NCI-H510A treated with DMSO at 0.1 percent for 48 hours (cell line): ENCODE measurements around the gene CCN2.
A peak's percentile ranks its signal among the peaks of the same experiment; 100 is the strongest.

Source experiments
- DNase-seq: peaks from one replicate; lab custom pipeline; 2025; lab: John Stamatoyannopoulos, UW

CCN2 gene

DNA sequence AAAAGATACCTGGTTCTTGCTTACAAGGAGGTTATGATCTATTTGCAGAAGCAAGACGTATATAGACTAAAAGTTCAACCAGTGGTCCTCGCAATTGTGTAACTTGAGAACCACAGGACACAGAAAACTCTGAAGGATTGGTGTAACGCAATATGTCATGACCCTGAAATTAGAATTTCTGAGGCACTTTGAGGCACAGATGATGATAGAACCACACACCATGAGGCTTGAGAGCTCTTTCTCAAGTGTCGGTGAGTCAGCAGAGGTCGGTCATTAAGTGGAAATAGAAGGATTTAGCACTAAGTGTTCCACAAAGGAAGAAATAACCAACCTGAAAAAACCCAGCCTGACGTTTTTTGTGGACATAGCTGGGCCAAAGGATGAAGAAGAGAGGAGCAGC, 15.3 kb upstream of the CCN2 start:
- no peak for DNase-seq

DNA sequence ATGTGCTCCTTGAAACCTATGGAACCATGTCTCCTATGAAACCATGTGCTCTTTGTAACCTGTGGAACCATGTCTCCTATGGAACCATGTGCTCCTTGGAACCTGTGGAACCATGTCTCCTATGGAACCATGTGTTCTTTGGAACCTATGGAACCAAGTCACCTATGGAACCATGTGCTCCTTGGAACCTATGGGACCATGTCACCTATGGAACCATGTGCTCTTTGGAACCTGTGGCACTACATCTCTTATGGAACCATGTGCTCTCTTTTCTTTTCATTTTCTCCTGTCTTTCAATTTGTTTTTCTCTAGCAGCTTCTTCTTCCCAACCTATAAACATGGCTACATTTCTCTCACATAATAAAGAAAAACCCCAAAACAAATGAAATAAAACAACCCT, 11.9 kb upstream of the CCN2 start:
- DNase-seq, result no peak

- no peak for DNase-seq
Observed at GRCh38 chr6:131960371-131961133, 9.4 kb upstream of the CCN2 start.

DNA sequence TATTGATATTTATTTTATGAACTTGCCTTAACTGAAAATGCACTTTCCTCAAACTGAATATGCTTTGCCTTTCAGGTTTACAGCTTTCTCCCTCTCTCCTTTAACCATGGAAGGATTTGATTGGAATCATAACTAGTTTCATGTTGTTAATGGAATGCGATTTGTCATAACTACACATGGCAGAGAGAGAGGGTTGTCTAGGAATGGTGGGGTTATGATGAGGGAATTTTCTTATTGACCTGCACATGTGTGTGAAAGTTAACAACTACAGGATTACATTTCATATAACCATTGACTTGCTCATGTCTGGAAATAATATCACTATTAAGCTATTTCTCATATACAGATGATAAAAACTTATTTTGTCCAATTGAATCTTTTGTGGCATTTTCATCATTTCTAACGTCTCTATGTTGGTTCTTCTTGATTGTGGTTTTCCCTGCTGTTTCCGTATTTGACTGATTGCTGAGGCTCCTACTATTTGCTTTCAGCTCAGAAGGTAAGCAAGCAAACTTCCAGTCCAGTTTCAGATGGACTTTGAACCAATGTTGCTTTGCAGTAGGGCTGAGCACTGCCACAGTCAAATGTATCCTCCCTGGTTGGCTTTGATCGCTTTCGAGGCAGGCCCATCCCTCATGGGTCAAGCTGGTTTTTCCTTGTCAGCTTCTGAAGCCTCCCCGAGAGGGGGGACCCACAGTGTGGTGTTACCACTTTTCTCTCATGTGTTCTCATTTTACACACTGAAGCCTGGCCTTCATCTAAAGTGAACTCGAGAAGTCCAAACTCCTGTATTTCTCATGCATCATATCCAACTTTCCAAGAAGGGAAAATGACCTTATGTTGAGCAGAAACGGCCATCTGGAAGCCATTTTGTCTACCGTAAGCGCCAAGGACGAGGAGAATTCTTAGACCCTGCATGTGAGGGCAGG, 7.6 kb upstream of the CCN2 start:
- no peak for DNase-seq

GRCh38 chr6:131958095-131958494, 6.9 kb upstream of the CCN2 start:
- DNase-seq, result no peak

DNA sequence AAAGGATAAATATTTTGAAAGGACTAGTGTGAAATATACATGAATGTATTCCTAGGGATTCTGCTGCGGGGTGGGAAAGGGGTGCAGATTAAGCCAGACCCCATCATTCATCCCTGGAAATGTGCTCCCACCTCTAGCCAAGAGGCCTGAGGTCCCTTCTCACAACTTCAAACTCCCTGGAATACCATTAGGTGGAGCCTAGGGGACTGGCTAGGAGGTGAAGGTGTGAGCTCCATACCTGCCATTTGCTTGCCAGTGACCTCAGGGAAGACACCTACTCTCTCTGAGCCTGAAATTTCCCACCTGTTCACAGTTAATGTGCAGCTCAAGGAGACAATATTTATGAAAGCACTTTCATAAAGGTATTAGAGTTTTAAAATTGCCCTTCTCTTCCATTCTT, 4.7 kb upstream of the CCN2 start:
- DNase-seq, result no peak

- DNase-seq, result no peak
Observed at GRCh38 chr6:131955192-131955591, 4.0 kb upstream of the CCN2 start.

- DNase-seq, result no peak
Observed at GRCh38 chr6:131954775-131955107, 3.6 kb upstream of the CCN2 start.

- no peak for DNase-seq
Observed at GRCh38 chr6:131954059-131954774, 3.0 kb upstream of the CCN2 start.

- DNase-seq, result no peak
Observed at GRCh38 chr6:131952886-131953509, 1.8 kb upstream of the CCN2 start.

GRCh38 chr6:131951576-131952230, 531 bp upstream of the CCN2 start:
- no peak for DNase-seq

DNA sequence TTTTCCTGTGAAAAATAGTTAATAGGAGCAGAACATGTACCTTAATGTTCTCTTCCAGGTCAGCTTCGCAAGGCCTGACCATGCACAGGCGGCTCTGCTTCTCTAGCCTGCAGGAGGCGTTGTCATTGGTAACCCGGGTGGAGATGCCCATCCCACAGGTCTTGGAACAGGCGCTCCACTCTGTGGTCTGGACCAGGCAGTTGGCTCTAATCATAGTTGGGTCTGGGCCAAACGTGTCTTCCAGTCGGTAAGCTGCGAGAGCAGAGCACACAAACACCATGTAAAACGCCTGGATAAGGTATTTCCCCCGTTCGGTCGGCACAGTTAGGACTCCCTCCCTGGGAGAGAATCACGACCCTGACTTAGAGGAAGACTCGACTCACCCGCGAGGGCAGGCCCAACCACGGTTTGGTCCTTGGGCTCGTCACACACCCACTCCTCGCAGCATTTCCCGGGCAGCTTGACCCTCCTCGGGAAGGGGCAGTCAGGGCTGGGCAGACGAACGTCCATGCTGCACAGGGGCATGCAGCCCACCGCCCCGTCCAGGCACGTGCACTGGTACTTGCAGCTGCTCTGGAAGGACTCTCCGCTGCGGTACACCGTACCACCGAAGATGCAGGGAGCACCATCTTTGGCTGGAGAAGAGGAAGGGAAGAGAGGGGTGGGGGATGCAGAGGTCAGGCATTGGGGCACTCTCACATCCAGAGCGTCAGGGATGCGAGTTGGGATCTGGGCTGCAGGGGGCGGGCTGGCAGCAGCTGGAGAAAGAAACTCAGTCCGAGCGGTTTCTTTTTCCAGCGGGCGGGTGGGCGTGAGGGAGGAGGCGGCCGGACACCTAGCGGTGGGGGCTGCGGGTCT, 1.0 kb downstream of the CCN2 start:
- peak; percentile 0 for DNase-seq

DNA sequence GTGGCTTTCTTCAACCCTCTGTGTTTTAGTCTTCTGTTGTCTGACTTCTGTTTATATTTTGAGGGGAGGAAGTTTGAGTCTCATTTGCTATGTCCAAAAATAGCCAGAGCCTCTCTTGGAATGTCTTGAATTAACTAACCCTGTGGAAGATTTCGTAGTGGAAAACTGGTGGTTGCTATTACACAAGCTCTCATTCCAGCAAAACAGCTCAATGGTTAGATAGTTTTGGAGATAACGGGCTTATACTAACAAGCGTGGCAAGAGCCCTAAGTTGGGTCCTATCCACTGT, 1.6 kb downstream of the CCN2 start:
- no peak for DNase-seq

DNA sequence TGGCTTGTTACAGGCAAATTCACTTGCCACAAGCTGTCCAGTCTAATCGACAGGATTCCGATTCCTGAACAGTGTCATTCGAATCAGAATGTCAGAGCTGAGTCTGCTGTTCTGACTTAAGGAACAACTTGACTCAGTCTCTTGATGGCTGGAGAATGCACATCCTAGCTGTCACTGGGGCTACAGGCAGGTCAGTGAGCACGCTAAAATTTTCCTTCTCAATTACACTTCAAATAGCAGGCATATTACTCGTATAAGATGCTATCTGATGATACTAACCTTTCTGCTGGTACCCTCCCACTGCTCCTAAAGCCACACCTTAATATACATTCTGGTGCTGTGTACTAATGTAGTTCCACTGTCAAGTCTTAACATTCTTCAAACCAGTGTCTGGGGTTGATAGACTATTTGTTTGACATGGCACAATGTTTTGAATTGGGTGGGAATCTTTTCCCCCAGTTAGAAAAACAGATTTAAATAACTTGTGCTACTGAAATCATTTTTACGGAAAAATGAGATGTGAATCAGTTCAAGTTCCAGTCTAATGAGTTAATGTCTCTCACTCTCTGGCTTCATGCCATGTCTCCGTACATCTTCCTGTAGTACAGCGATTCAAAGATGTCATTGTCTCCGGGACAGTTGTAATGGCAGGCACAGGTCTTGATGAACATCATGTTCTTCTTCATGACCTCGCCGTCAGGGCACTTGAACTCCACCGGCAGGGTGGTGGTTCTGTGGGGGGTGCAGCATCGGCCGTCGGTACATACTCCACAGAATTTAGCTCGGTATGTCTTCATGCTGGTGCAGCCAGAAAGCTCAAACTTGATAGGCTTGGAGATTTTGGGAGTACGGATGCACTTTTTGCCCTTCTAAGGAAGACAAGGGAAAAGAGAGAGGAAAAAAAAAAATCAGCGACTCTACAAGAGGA, 2.2 kb downstream of the CCN2 start:
- DNase-seq, result no peak

DNA sequence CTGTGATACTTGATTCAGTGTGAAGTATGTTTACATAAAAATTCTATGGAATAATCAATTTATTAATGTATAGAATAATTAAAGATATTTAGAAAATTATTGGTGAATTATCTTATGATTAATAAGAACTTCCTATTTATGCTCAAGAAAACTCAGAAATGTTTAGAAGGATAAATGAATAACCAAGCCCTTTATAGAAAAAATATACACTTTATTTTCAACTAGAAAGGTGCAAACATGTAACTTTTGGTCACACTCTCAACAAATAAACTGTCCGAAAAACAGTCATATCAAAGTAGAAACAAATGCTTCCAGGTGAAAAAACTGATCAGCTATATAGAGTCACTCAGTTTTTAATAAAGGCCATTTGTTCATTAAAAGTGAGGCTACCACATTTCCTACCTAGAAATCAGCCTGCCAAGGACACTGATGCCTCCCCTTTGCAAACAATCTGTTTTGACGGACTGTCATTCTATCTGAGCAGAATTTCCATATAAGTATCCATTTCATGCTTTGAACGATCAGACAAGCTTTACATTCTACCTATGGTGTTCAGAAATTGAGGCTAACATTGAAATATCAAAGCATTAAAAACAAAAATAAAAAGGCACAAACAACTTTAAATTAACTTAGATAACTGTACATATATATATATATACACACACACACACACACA, 3.0 kb downstream of the CCN2 start:
- no peak for DNase-seq

GRCh38 chr6:131946992-131947955, 3.9 kb downstream of the CCN2 start:
- DNase-seq, result no peak

GRCh38 chr6:131946404-131946991, 4.7 kb downstream of the CCN2 start:
- DNase-seq, result no peak

GRCh38 chr6:131945971-131946370, 5.2 kb downstream of the CCN2 start:
- no peak for DNase-seq
